Superior temporal gyrus (tissue), 1 donor: ENCODE results near the gene TJAP1.
"Not testable (repeated sequence)": the region's sequence is repeated elsewhere in the genome, so short reads cannot be mapped to it uniquely, and the experiment has no call there.

Experiments
- DNase-seq: peaks from one replicate; pipeline ENCODE4 v3.0.0-alpha.2; 2016; ENCODE audit errors: extremely low spot score

TJAP1 gene

GRCh38 chr6:43481075-43481474, 3.7 kb downstream of the TJAP1 start:
- DNase-seq: no peak

GRCh38 chr6:43481591-43482236, 4.3 kb downstream of the TJAP1 start:
- no peak for DNase-seq

GRCh38 chr6:43488667-43489276, 11.4 kb downstream of the TJAP1 start:
- DNase-seq: no peak

GRCh38 chr6:43489277-43490072, 12.1 kb downstream of the TJAP1 start:
- DNase-seq: peak; percentile 98

DNA sequence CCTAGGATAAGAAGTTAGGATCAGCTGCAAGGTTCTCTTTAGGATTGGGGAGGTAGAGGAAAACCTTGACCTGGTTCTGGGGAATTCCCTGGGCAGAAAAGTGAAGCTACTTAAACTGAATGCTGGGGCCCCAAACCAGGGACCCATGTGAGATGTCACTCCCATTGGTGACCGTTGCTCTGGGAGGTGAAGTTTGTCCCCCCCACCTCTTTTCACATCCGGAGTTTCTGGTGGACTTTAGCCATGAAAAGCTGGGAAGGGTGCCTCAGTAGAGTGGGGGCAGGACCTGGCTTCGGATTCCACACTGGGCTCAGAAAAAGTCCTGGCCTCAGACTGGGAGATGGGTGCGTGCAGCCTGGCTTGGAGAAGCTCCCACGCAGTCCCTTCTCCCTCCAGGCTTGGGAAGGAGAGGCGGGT, 13.2 kb downstream of the TJAP1 start:
- DNase-seq: no peak

DNA sequence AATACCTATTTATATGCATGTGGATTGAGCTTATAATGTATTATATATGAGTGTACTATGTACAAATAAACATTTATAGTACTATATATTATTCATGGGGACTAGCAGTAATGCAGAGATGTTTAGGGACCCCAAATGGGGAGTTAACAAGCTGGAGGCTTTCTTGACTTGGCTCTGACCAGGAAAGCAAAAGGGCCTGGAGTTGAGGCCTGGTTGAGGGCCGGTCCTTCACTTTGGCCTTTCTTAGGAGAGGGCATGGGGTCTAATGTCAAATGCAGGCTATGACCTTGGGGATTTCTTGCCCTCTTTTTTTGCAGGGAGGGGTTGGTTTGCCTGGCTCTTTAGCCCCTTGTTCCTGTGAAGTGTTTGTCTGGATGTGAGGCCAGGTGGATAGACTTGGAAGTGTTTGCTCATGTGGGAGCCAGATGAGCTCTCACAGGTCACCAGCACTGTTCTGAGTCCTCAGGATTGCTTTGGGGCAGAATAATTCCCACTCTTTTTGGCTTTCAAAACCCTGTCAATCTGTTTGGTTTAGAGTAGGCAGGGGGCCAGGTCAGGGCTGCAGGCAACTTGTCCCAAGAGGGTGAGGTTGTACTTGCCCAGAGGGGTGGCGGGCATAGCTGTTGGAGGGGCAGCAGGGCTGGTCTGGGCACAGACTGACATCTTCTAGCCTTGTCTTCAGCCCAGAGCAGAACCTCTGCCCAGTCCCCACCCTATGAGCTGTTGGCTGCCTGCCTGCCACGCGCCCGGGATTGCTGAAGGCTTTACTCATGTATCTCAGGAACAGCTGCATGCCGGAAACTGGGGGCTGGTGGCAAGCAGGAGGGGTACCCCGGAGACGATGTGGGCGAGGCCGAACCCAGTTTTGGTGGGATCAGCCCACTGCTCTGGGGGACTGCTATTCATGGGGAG, 14.6 kb downstream of the TJAP1 start:
- DNase-seq: peak; percentile 91

GRCh38 chr6:43492673-43493072, 15.3 kb downstream of the TJAP1 start:
- no peak for DNase-seq

DNA sequence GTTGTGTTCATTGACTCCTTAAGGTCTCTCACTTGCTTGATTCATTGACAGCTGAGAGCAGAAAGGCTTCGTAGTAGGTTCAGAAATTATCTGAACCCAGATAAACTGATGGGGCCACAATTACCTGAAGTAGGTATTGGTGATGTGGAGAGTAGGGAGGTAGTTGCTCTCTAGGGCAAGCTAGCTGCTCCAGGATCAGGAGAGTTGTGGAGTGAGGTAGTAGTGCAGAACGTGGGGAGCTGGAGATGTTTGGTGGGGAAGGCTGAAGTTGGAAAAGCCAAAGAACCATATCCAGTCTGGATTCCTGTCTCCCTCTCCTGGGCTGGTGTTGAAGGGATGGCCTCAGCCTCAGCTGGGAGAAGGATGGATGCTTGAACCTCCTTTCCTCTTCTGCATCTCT, 15.9 kb downstream of the TJAP1 start:
- no peak for DNase-seq

- no peak for DNase-seq
Observed at GRCh38 chr6:43493833-43494232, 16.5 kb downstream of the TJAP1 start.

- no peak for DNase-seq
Observed at GRCh38 chr6:43494321-43494720, 17.0 kb downstream of the TJAP1 start.

DNA sequence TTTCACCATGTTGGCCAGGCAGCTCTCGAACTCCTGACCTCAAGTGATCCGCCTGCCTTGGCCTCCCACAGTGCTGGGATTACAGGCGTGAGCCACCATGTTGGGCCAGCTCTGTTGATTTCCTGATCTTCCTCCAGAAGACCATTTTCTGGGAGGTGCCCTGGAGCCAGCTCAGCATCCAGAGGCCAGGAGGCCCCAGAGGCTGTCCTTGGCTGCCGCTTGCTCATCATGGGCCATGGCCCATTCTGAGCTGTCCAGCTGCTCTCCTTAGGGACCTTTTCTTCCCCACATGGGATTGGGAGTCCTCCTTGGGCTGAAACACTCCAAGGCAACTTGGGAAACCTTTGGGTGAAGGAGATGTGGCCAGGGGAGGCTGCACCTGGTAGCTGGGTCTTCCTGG, 17.4 kb downstream of the TJAP1 start:
- DNase-seq: no peak

- no peak for DNase-seq
Observed at GRCh38 chr6:43495409-43495941, 18.1 kb downstream of the TJAP1 start.

DNA sequence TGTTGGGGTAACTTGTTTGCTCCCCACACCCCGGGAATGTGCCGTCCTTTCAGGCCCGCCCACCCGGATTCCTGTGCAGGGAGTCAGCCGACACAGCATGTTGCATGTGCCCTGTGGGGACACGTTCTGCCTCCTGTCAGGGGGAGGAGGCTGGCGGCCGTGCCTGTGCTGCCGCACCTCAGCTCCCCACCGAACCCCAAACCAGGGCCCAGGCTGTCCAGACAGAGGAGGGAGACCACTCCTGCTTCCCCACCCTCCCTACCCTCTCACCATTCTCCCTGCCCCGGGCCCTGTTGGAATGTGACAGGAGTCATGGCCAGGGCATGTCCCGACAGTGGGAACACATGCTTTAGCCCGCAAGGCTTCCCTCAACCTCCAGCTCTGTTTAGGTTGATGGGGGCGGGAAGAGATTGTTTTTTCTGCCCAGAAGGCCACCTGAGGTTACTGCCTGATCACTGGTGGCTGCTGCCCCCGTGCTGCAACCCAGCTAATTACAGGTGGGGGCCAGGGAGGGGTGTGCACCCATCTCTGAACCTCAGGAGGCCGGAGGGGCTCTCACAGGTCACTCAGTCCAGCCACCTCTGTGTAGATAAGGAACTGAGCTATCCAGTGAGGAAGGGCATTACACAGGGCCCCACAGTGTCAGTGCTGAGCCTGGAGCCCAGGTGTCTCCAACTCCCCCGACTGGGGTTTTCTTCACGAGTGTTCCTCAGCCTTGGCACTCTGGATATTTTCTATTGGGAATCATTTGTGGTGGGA, 19.2 kb downstream of the TJAP1 start:
- DNase-seq: no peak

DNA sequence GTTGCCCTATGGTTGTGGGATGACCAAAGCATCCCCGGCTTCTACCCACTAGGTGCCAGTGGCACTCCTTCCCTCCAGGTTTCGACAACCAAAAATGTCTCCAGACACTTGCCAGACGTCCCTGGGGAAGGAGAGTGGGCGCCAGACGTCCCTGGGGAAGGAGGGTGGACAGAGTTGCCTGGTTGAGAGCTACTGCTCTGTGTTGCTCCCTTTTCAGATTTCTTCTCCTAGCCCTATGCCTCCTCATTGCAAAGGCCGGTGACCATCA, 19.7 kb downstream of the TJAP1 start:
- DNase-seq: no peak

- no peak for DNase-seq
Observed at GRCh38 chr6:43497689-43498088, 20.3 kb downstream of the TJAP1 start.

GRCh38 chr6:43498291-43498690, 20.9 kb downstream of the TJAP1 start:
- DNase-seq: not testable (repeated sequence)

DNA sequence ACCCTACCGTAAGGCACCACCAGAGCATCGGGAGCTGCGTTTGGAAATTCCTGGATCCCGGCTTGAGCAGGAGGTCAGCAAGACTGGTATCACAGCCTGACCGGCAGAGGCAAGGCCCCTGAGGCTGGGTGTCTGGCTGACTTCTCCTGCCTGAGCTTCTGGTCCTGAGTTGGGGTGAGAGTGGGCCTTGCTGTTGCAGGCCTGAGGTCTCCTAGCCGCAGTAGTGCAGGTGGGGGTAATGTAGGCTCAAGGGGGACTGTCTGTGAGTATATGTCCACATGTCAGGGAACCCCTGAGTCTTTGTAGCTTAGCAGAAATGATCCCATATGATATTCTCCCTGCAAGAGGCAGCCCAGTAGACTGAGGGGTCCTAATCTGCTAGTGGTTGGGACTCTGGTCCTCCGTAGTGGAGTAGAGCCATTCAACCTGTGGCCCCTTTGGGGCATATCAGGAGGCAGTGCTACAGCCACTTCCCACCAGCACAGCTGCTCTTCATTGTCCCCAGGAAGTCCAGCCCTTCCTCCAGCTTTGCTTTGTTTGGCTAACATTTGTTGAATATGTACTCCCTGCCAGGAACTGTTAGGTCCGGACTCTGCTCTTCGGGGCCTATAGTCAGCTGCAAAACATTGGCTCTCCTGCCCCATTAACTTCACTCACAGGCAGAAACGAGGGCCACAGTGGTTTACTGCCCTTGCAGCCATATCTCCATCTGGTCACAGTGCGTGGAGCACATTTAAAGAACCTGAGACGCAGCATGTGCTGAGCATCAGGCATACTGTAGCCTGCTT, 21.9 kb downstream of the TJAP1 start:
- DNase-seq: no peak

- DNase-seq: no peak
Observed at GRCh38 chr6:43500921-43501320, 23.6 kb downstream of the TJAP1 start.

DNA sequence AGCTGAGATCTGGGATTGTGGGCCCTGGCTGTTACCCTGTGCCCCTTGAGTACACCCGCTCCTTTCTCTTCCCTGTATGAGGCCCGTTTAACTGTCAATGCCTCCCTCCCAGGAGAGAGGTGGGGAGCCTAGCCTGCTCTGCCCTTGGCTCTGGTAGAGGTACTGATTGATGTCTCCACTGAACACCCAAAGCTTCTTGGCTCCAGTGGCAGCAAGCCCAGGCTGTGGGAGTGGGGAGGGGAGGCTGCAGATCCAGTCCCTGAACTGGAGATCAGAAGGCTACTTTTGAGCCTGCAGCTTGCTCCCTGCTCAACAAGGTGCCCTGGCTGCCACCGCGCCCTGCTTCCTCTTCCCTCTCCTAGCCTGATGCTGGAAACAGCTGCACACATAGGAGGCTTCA, 25.3 kb downstream of the TJAP1 start:
- no peak for DNase-seq

DNA sequence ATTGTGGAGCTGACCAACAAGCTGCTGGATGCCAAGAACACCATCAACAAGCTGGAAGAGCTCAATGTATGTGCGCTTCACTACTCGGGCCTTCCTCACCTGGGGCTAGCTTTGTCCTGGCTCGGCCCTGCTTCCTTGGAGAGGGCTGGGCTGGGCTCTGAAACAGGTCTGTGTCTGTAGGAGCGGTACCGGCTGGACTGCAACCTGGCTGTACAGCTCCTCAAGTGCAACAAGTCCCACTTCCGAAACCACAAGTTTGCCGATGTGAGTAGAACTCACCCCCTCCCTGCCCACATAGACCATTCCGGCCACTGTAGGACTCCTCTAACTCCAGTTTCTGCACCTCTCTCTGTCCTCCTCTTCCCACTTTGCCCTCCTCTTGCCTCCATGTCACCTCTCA, 26.1 kb downstream of the TJAP1 start:
- no peak for DNase-seq
